Pons (tissue), 1 donor: ENCODE data around the gene BTBD2.

Experiments used
- DNase-seq: peaks from one replicate; pipeline ENCODE4 v3.0.0-alpha.2; 2016; ENCODE audit warnings: low spot score

The BTBD2 gene

GRCh38 chr19:2015608-2015950, at the start of gene BTBD2:
BTBD2 (minus strand) TSS chr19:2015714; CDS start chr19:2015703, 11 bp downstream.
- DNase-seq = peak; percentile 68

GRCh38 chr19:2064788-2065524, 49.4 kb upstream of the BTBD2 start:
- peak; percentile 60 for DNase-seq

- no peak for DNase-seq
Measured at GRCh38 chr19:2064395-2064787, 48.9 kb upstream of the BTBD2 start.

DNA sequence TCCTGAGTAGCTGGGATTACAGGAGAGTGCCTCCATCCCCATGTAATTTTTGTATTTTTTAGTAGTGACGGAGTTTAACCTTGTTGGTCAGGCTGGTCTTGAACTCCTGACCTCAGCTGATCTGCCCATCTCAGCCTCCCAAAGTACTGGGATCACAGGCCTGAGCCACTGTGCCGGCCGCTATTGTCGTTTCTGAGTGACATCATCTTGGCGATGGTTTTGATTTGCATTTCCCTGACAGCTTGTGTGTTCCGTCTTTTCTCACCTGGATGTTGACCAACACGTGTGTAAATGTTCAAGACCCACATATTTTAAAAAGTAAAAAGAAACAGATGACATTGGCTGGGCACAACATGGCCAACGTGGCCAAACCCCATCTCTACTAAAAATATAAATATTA, 48.3 kb upstream of the BTBD2 start:
- no peak for DNase-seq

GRCh38 chr19:2062770-2063169, 47.3 kb upstream of the BTBD2 start:
- no peak for DNase-seq

DNA sequence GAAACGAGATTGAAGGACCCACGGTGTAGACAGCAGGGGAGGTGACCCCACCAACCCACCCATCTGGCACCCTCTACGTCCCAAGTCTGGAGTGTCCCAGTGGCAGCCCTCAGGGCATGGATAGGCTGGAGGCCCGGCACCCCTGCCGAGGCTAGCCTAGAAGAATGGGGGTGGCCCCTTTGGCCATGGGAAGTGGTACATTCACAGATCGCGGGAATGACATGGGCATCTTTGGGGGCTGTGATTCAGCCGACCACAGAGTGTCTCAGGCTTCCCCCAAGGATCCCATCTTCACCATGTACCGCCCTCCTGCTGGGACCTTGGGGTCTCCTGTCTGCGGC, 46.8 kb upstream of the BTBD2 start:
- no peak for DNase-seq

DNA sequence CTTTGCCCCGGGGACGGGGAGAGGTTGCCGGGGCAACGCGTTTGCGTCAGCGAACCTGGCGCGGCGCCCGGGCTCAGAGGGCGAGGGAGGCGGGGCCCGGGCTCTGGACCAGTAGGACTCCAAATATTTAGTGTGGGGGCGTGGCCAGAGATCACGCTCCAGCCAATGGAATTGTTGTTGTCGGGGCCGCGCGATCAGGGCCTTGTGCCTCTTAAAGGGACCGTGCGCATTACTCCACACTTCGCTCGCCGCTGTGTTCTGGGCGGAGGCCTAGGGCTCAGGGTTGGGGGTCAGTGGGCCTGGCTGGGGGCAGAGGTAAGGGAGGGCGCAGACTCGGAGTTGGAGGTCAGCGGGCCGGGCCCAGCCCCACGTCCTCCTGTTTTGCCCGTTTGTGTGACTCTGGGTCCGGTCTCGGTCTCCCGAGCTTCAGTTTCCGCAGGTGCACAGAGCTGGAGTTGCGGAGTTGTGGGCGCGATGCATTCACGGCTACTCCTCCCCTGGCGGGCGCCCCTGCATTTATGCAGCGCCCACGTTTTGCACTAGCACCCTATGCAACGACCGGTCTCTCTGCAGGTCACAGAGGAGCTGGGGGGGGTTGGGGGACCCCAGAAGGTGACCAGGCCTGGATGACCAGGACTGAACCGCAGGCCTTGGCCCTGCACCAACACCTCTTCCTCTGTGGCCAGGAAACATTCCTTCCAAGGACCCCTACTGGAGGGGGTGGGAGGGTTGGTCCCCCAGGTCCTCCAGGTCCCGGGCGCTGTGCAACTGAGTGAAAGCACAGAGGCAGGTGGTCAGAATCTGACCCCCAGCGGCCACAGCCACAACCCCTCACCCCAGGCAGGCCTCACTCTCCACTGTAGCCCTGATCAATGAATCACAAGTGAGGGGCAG, 46.2 kb upstream of the BTBD2 start:
- DNase-seq = peak; percentile 98

- DNase-seq = peak; percentile 51
Measured at GRCh38 chr19:2060884-2061494, 45.5 kb upstream of the BTBD2 start.

GRCh38 chr19:2059422-2060201, 44.1 kb upstream of the BTBD2 start:
- DNase-seq = peak; percentile 75

DNA sequence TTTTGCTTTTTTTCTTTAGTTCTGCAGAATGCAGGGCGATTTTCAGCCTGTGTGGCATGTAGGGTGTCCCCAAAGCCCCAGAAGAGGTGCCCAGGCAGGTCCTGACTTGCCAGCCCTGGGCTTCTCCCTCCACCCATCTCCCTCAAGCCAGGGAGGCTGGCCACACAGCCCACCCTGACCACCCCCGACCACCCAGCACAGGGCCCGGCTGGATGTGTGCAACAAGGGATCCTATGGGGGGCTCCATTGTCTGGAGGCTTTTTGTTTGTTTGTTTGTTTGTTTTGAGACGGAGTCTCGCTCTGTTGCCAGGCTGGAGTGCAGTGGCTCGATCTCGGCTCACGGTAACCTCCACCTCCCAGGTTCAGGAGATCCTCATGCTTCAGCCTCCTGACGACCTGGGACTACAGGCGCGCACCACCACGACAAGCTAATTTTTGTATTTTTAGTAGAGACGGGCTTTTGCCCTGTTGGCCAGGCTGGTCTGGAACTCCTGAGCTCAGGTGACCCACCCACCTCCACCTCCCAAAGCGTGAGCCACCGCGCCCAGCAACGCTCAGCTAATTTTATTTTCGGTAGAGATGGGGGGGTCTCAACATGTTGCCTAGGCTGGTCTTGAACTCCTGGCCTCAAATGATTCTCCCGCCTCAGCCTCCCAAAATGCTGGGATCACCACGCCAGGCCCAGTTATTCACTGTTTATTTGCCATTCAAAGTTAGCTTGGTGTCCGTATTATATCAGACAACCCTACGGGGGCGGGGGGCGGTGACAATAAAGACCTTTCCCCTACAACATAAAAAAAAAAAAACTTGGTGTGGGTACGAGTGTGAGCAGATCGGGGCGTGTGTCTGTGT, 43.3 kb upstream of the BTBD2 start:
- DNase-seq = no peak

DNA sequence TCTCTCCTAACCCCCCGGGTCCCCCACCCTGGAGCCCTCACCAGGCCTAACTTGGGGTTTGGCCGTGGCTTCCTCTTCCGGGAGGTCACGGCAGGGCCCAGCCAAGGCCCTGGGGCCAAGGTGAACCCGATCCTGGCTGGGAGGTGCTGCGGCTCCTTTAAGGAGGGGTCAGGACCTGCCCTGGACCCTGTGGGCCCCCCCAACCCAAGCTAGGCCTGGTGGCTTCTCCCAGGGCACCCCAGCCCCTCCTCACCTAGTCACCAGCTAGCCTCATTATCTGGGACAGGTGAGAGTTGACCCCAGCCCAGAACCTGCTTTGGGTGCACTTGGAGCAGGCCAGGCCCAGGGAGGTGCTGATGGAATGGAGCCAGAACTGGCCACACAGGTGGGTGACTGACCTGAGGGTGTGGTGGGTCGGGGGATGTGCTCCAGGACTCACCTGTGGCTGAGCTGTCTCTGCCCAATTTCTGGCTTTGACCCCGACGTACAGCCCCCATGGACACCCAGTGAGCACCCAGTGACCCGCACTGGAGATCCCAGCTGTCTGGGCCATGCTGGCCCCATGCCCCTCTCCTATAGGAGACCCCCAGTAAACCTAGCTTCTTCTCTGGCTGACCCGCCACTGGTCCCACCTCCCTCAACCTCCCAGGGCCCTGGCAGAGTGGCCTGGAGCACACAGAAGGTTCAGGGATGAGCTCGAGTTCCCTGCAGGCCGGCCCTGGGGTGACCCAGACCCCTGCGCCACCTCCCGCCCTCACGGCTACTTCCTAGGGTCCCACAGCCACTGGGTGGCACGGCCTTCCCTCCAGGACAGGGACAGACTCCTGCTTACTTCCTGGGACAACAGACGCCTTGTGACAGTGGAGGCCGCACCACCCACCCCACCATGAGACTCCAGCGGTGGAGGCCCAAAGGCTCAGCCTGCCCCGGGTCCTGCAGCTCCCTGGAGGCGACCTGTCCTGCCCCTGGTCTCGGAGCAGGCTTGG, 42.3 kb upstream of the BTBD2 start:
- DNase-seq = no peak

- no peak for DNase-seq
Measured at GRCh38 chr19:2056837-2057192, 41.3 kb upstream of the BTBD2 start.

GRCh38 chr19:2055931-2056836, 40.7 kb upstream of the BTBD2 start:
- no peak for DNase-seq

DNA sequence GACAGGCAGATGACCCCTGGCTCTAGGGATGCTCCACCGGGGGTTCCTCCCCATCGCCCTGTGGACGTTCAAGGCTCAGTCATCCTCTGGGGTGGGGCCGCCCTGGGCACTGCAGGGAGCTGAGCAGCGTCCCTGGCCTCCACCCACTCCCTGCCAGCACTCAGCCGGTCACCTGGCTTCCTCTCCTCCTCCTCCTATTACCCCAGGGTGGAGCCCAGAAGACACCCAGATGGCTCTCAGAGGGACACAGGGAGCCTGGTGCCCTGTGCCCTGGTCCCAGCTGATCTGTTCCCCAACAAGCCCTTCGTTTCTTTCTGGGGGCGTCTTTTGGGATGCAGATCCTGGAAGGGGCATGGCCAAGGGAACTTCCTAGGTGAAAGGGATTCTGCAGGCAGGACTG, 39.2 kb upstream of the BTBD2 start:
- DNase-seq = no peak

GRCh38 chr19:2053601-2054389, 38.3 kb upstream of the BTBD2 start:
- DNase-seq = no peak

DNA sequence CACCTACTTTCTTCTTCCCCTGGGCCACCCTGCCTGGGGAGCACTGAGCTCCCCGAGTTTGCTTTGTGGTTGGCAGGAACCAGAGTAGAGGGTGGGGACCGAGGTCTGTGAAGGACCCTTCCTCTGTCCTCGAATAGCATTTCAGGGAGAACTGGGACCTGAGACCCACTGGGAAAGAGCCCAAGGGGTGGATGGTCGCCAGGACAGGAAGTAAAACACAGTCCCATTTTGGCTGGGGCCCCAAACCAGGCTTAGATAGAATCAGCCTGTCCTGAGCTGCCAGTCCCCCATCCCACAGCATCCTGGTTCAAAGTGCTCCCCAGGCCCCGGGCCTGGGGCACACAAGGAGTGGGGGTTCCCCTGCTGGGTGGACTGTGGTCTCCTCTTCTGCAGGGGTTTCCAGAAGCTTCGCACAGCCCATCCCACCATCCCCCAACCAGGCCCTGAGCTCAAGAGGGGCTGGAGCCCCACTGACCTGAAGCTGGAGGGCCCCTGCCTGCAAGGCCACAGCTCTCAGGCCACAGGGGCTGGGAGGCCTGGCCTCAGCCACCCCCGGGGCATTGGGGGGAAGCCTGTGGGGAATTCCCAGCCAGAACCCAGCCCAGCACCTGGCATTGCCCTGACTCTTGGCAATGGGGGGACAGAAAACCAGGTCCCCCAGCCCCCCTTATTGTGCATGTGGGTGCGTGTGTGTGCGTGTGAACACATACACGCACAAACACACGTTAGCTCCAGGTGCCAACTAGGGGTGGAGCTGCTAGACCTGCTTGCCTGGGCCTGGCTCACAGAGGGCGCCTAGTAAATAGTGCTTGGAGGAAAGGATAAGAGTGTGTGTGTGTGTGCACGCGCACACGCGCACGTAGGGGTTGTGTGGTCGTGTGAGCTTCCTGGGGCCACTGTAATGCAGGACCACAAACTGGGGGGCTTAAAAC, 36.5 kb upstream of the BTBD2 start:
- DNase-seq = no peak
